IMR-90 (cell line): ENCODE data around the gene ATP11A. TPM values are rescaled to one million over a fixed set of nuclear protein-coding genes. Genes with fewer than 3 reads are reported as not detected.

Source experiments
- ATAC-seq: fragments of 200-7000 bp; cut with Tn5 transposase; 2 replicates; pipeline ENCODE4 v1.9.1; 2020; ENCODE audit warnings: low read depth, mild to moderate bottlenecking, moderate library complexity
- BruUV-seq: library from RNA; stranded (reverse); fragments of 400-500 nt; replicated peaks from 2 replicates; lab custom pipeline; 2021; lab: Mats Ljungman, UMichigan
- CTCF ChIA-PET: fragments of 300-600 bp; formaldehyde crosslinking; extraction: SDS; loops from one replicate; lab custom pipeline; 2021; ENCODE audit warnings: antibody characterized with exemption; lab: Yijun Ruan, JAX
- POLR2A ChIA-PET: fragments of 300-600 bp; sonication (Branson Sonifier 250); formaldehyde crosslinking; loops from one replicate; lab custom pipeline; 2022; ENCODE audit warnings: antibody characterized with exemption; ENCODE audit not compliant: unreplicated experiment; lab: Charles Lee
- DNase-seq: peaks from one replicate; pipeline ENCODE4 v3.0.0; 2013
- H2AFZ ChIP-seq: replicated peaks from 2 replicates; pipeline ENCODE3; 2013; ENCODE audit warnings: low read length, mild to moderate bottlenecking; ENCODE audit not compliant: poor library complexity
- H2AK5ac ChIP-seq: 2 replicates; pipeline ENCODE4 v1.6.1; 2013; ENCODE audit warnings: low read depth, low read length, inconsistent platforms
- H2AK9ac ChIP-seq: replicated peaks from 2 replicates; pipeline ENCODE3; 2013; ENCODE audit warnings: mild to moderate bottlenecking, low read depth, low read length, moderate library complexity; ENCODE audit not compliant: poor library complexity
- H2BK120ac ChIP-seq: 2 replicates; pipeline ENCODE4 v1.6.1; 2013; ENCODE audit warnings: low read depth, low read length, inconsistent platforms
- H2BK15ac ChIP-seq: 3 replicates; pipeline ENCODE4 v1.6.1; 2013; ENCODE audit warnings: low read depth, low read length, inconsistent platforms
- H2BK20ac ChIP-seq: 2 replicates; pipeline ENCODE4 v1.6.1; 2013; ENCODE audit warnings: low read depth, mild to moderate bottlenecking, inconsistent platforms, low read length, moderate library complexity
- H2BK5ac ChIP-seq: 2 replicates; pipeline ENCODE4 v1.6.1; 2013; ENCODE audit warnings: mild to moderate bottlenecking, low read depth, low read length, inconsistent platforms; ENCODE audit not compliant: poor library complexity, severe bottlenecking
- H3K14ac ChIP-seq: replicated peaks from 2 replicates; pipeline ENCODE4 v1.6.1; 2013; ENCODE audit warnings: low read depth, low read length, inconsistent platforms
- H3K18ac ChIP-seq: 2 replicates; pipeline ENCODE4 v1.6.1; 2013; ENCODE audit warnings: low read depth, low read length, control low read depth
- H3K23ac ChIP-seq: 2 replicates; pipeline ENCODE4 v1.6.1; 2013; ENCODE audit warnings: low read depth, low read length, inconsistent platforms
- H3K27ac ChIP-seq: 2 replicates; pipeline ENCODE4 v1.5.1; 2013; ENCODE audit warnings: mild to moderate bottlenecking, control low read depth, low read length; ENCODE audit not compliant: insufficient read depth
- H3K27me3 ChIP-seq: 2 replicates; pipeline ENCODE4 v1.6.1; 2013; ENCODE audit warnings: low read length; ENCODE audit not compliant: control insufficient read depth, insufficient read depth
- H3K36me3 ChIP-seq: 2 replicates; pipeline ENCODE4 v1.6.1; 2013; ENCODE audit warnings: low read length, mixed read lengths; ENCODE audit not compliant: control insufficient read depth, insufficient read depth
- H3K4ac ChIP-seq: 2 replicates; pipeline ENCODE4 v1.6.1; 2013; ENCODE audit warnings: low read depth, low read length, inconsistent platforms
- H3K4me1 ChIP-seq: 2 replicates; pipeline ENCODE4 v1.6.1; 2013; ENCODE audit warnings: low read length, mixed read lengths; ENCODE audit not compliant: control insufficient read depth, insufficient read depth
- H3K4me2 ChIP-seq: 2 replicates; pipeline ENCODE4 v1.6.1; 2013; ENCODE audit warnings: low read depth, mild to moderate bottlenecking, control low read depth, low read length, moderate library complexity
- H3K4me3 ChIP-seq: 2 replicates; pipeline ENCODE4 v1.5.1; 2013; ENCODE audit warnings: low read depth, mild to moderate bottlenecking, control low read depth, low read length, moderate library complexity; ENCODE audit not compliant: insufficient read depth
- H3K56ac ChIP-seq: 2 replicates; pipeline ENCODE4 v1.6.1; 2013; ENCODE audit warnings: low read length, inconsistent platforms; ENCODE audit not compliant: insufficient read depth; ENCODE audit errors: extremely low read depth
- H3K79me1 ChIP-seq, 2 experiments: 2 replicates each; pipeline ENCODE4 v1.6.1; 2013; ENCODE audit warnings: low read length in 2 of 2, inconsistent platforms in 1 of 2, low read depth in 1 of 2
- H3K9ac ChIP-seq: 2 replicates; pipeline ENCODE4 v1.6.1; 2013; ENCODE audit warnings: low read depth, low read length, control low read depth
- H3K9me1 ChIP-seq: 2 replicates; pipeline ENCODE4 v1.6.1; 2013; ENCODE audit warnings: low read length, inconsistent platforms; ENCODE audit not compliant: insufficient read depth
- H3K9me3 ChIP-seq: 2 replicates; pipeline ENCODE4 v1.6.1; 2013; ENCODE audit warnings: low read length; ENCODE audit not compliant: control insufficient read depth, insufficient read depth
- H4K20me1 ChIP-seq: 2 replicates; pipeline ENCODE4 v1.6.1; 2013; ENCODE audit warnings: low read length, inconsistent platforms; ENCODE audit not compliant: insufficient read depth
- H4K5ac ChIP-seq: 2 replicates; pipeline ENCODE4 v1.6.1; 2013; ENCODE audit warnings: mild to moderate bottlenecking, low read depth, low read length, control low read depth
- H4K8ac ChIP-seq, 2 experiments: 2 replicates each; pipeline ENCODE4 v1.6.1; 2013; ENCODE audit warnings: low read depth in 2 of 2, low read length in 2 of 2, control low read depth in 1 of 2, inconsistent platforms in 1 of 2
- H4K91ac ChIP-seq: 2 replicates; pipeline ENCODE4 v1.6.1; 2013; ENCODE audit warnings: low read depth, low read length, inconsistent platforms; ENCODE audit not compliant: insufficient read depth
- BHLHE40 ChIP-seq: fragments of 150-350 bp; IDR thresholded peaks from 2 replicates; pipeline ENCODE4 v1.6.1; 2016; ENCODE audit warnings: mild to moderate bottlenecking, low read depth, low read length
- CEBPB ChIP-seq: IDR thresholded peaks from 2 replicates; pipeline ENCODE4 v1.6.1; 2012; ENCODE audit warnings: low read depth, low read length, improper control_type of control experiment
- CHD1 ChIP-seq: IDR thresholded peaks from 2 replicates; pipeline ENCODE4 v1.6.1; 2012; ENCODE audit warnings: low read depth, low read length, improper control_type of control experiment
- ELK1 ChIP-seq: fragments of 150-350 bp; IDR thresholded peaks from 2 replicates; pipeline ENCODE4 v1.6.1; 2016; ENCODE audit warnings: low read depth, mild to moderate bottlenecking, low read length, moderate library complexity, borderline replicate concordance
- FOS ChIP-seq: fragments of 150-350 bp; IDR thresholded peaks from 2 replicates; pipeline ENCODE4 v1.6.1; 2016; ENCODE audit warnings: low read depth, low read length
- MAFK ChIP-seq: IDR thresholded peaks from 2 replicates; pipeline ENCODE4 v1.6.1; 2012; ENCODE audit warnings: low read depth, low read length, improper control_type of control experiment
- MAZ ChIP-seq: IDR thresholded peaks from 2 replicates; pipeline ENCODE4 v1.6.1; 2012; ENCODE audit warnings: low read depth, mild to moderate bottlenecking, low read length, improper control_type of control experiment, moderate library complexity, borderline replicate concordance
- MXI1 ChIP-seq: IDR thresholded peaks from 2 replicates; pipeline ENCODE4 v1.6.1; 2012; ENCODE audit warnings: low read depth, mild to moderate bottlenecking, low read length, moderate library complexity, borderline replicate concordance
- NFE2L2 ChIP-seq: fragments of 150-350 bp; IDR thresholded peaks from 2 replicates; pipeline ENCODE4 v1.6.1; 2016; ENCODE audit warnings: low read depth, mild to moderate bottlenecking, low read length
- POLR2A ChIP-seq: IDR thresholded peaks from 2 replicates; pipeline ENCODE4 v1.6.1; 2012; ENCODE audit warnings: mild to moderate bottlenecking, low read depth, low read length
- RAD21 ChIP-seq: IDR thresholded peaks from 2 replicates; pipeline ENCODE4 v1.6.1; 2012; ENCODE audit warnings: low read length, improper control_type of control experiment
- RCOR1 ChIP-seq: IDR thresholded peaks from 2 replicates; pipeline ENCODE4 v1.6.1; 2012; ENCODE audit warnings: mild to moderate bottlenecking, low read length, improper control_type of control experiment; ENCODE audit not compliant: insufficient replicate concordance
- RFX5 ChIP-seq: IDR thresholded peaks from 2 replicates; pipeline ENCODE4 v1.8.0; 2012; ENCODE audit warnings: low read depth, mild to moderate bottlenecking, low read length, moderate library complexity
- SMC3 ChIP-seq: fragments of 150-350 bp; IDR thresholded peaks from 2 replicates; pipeline ENCODE4 v1.6.1; 2016; ENCODE audit warnings: low read depth, mild to moderate bottlenecking, antibody characterized with exemption, low read length, moderate library complexity
- WGBS, 2 experiments: methylation state at CpG; one replicate each; pipeline versions ENCODE4 v1.1.5 to v1.1.7; 2013; ENCODE audit warnings: missing lambda C conversion rate in 2 of 2; ENCODE audit not compliant: insufficient read length in 1 of 2; ENCODE audit errors: extremely low coverage in 2 of 2; 5-methylcytosine and 5-hydroxymethylcytosine counted together
- dilution Hi-C: fragments of 300-500 bp; cut with HindIII; formaldehyde crosslinking; loops from one replicate; pipeline ENCODE4 v1.14.3; 2018; ENCODE audit warnings: low sequenced_read_pairs; ENCODE audit not compliant: unreplicated experiment
- in situ Hi-C: fragments of 300-500 bp; cut with MboI; formaldehyde crosslinking; loops from 3 replicates; pipeline ENCODE4 v1.14.3; 2019; ENCODE audit warnings: low sequenced_read_pairs, inconsistent platforms, mixed read lengths
- intact Hi-C: fragments of 100-400 bp; cut with micrococcal nuclease; formaldehyde crosslinking; loops from 2 replicates; pipeline ENCODE4 v1.10.0; 2022
- polyA plus RNA-seq, 3 experiments: library from polyadenylated mRNA; depleted of rRNA; stranded (reverse); fragments of >200 nt; gene quantifications; 2 replicates each; pipeline ENCODE4 v1.2.3, GENCODE V29; 2012; ENCODE audit warnings: low replicate concordance in 1 of 3
- total RNA-seq: library from RNA; depleted of rRNA; stranded (reverse); fragments of >200 nt; gene quantifications from 2 replicates; pipeline ENCODE4 v1.2.3, GENCODE V29; 2012
- TF ChIP-seq, protein P1 (sequence below): conservative IDR thresholded peaks from 2 replicates; pipeline ENCODE4 v1.5.1; 2012; ENCODE audit warnings: mild to moderate bottlenecking, low read depth, low read length, improper control_type of control experiment
- TF ChIP-seq, protein P2 (sequence below): fragments of 150-350 bp; IDR thresholded peaks from 2 replicates; pipeline ENCODE4 v1.6.1; 2017; ENCODE audit warnings: mild to moderate bottlenecking, antibody characterized with exemption, low read length, low read depth

ATP11A gene
- total and polyA plus RNA-seq, 2 of the 4 experiments (the other 2 are of a cell fraction), result 8.4 to 12.0 TPM

- in situ Hi-C loops, result no loop called here
- Histone ChIP-seq H3K9me1 (no peaks in the 10 kb centered on the region), H2BK120ac (no peak overlapping the region), H3K27ac (no peak overlapping the region), H3K4me2 (no peak overlapping the region), H3K56ac (no peak overlapping the region), H2BK15ac (no peak overlapping the region), H3K18ac (no peak overlapping the region), H3K79me1 (no peaks in the 10 kb centered on the region), H3K9me3 (no peaks in the 10 kb centered on the region), H3K4me1 (no peaks in the 10 kb centered on the region; the same call in 1 of the 2 replicates), H3K4me3 (no peak overlapping the region), H3K14ac (no peak overlapping the region), H4K20me1 (no peaks in the 10 kb centered on the region), H3K23ac (no peak overlapping the region), H2AK5ac (no peak overlapping the region), H4K91ac (no peak overlapping the region), H3K27me3 (peaks cover 25% of the 10 kb centered on the region), H3K9ac (no peak overlapping the region), H2BK5ac (no peak overlapping the region), H2AK9ac (no peak overlapping the region), H3K36me3 (no peaks in the 10 kb centered on the region), H2AFZ (no peak overlapping the region), H3K4ac (no peak overlapping the region), H2BK20ac (no peak overlapping the region), H4K5ac (no peak overlapping the region), H4K8ac (no peak overlapping the region)
- dilution Hi-C loops, result no loop called here
- ChIA-PET CTCF (no interaction called here), POLR2A (no interaction called here)
- TF ChIP-seq, protein P1, sequence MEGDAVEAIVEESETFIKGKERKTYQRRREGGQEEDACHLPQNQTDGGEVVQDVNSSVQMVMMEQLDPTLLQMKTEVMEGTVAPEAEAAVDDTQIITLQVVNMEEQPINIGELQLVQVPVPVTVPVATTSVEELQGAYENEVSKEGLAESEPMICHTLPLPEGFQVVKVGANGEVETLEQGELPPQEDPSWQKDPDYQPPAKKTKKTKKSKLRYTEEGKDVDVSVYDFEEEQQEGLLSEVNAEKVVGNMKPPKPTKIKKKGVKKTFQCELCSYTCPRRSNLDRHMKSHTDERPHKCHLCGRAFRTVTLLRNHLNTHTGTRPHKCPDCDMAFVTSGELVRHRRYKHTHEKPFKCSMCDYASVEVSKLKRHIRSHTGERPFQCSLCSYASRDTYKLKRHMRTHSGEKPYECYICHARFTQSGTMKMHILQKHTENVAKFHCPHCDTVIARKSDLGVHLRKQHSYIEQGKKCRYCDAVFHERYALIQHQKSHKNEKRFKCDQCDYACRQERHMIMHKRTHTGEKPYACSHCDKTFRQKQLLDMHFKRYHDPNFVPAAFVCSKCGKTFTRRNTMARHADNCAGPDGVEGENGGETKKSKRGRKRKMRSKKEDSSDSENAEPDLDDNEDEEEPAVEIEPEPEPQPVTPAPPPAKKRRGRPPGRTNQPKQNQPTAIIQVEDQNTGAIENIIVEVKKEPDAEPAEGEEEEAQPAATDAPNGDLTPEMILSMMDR, result no peak
- no peak for TF ChIP-seq RCOR1
- TF ChIP-seq ELK1, result no peak
- TF ChIP-seq FOS, result no peak
- TF ChIP-seq CHD1, result no peak
- no peak for TF ChIP-seq NFE2L2
- TF ChIP-seq CEBPB, result no peak
- TF ChIP-seq POLR2A, result no peak
- no peak for TF ChIP-seq BHLHE40
- no peak for TF ChIP-seq RAD21
- no peak for TF ChIP-seq MXI1
- no peak for TF ChIP-seq SMC3
- TF ChIP-seq RFX5, result no peak
- TF ChIP-seq MAZ, result no peak
- TF ChIP-seq MAFK, result no peak
- TF ChIP-seq, protein P2, sequence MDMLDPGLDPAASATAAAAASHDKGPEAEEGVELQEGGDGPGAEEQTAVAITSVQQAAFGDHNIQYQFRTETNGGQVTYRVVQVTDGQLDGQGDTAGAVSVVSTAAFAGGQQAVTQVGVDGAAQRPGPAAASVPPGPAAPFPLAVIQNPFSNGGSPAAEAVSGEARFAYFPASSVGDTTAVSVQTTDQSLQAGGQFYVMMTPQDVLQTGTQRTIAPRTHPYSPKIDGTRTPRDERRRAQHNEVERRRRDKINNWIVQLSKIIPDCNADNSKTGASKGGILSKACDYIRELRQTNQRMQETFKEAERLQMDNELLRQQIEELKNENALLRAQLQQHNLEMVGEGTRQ, result no peak
- intact Hi-C loops, result no loop called here
- no TSS peak for BruUV-seq
- ATAC-seq (no peak), DNase-seq (no peak)
- WGBS, 2 experiments, result no CpG with 5 or more reads among the region's 3 CpGs
Measured at GRCh38 chr13:112653071-112653470, 36.8 kb upstream of the ATP11A start.
